GM18519 (cell line): ENCODE measurements around the gene MGAT4A.

Source experiments
- ATAC-seq: cut with Tn5 transposase; IDR thresholded peaks from one replicate; pipeline ENCODE4 v1.9.1; 2021; ENCODE audit warnings: mild to moderate bottlenecking, moderate library complexity; ENCODE audit not compliant: unreplicated experiment, low FRiP score

Gene MGAT4A

GRCh38 chr2:98704499-98705332 lies 26.2 kb downstream of the MGAT4A start:
- ATAC-seq = no peak

GRCh38 chr2:98703738-98704137 lies 27.2 kb downstream of the MGAT4A start:
- no peak for ATAC-seq

GRCh38 chr2:98702858-98703620 lies 27.9 kb downstream of the MGAT4A start:
- no peak for ATAC-seq

GRCh38 chr2:98702127-98702802 lies 28.7 kb downstream of the MGAT4A start:
- no peak for ATAC-seq

GRCh38 chr2:98701230-98701629 lies 29.7 kb downstream of the MGAT4A start:
- no peak for ATAC-seq

- ATAC-seq = no peak
Observed at GRCh38 chr2:98698896-98699295, 32.0 kb downstream of the MGAT4A start.

- ATAC-seq = no peak
Observed at GRCh38 chr2:98697651-98698337, 33.1 kb downstream of the MGAT4A start.

GRCh38 chr2:98696200-98696599 lies 34.7 kb downstream of the MGAT4A start:
- no peak for ATAC-seq

- ATAC-seq = no peak
Observed at GRCh38 chr2:98695255-98695654, 35.7 kb downstream of the MGAT4A start.

- no peak for ATAC-seq
Observed at GRCh38 chr2:98693477-98693876, 37.5 kb downstream of the MGAT4A start.

GRCh38 chr2:98692090-98693054 lies 38.6 kb downstream of the MGAT4A start:
- ATAC-seq = no peak

GRCh38 chr2:98691303-98691702 lies 39.6 kb downstream of the MGAT4A start:
- ATAC-seq = no peak

- ATAC-seq = no peak
Observed at GRCh38 chr2:98685930-98686887, 44.7 kb downstream of the MGAT4A start.

- no peak for ATAC-seq
Observed at GRCh38 chr2:98683728-98684127, 47.2 kb downstream of the MGAT4A start.

- no peak for ATAC-seq
Observed at GRCh38 chr2:98676742-98677141, 54.2 kb downstream of the MGAT4A start.

GRCh38 chr2:98674233-98674964 lies 56.5 kb downstream of the MGAT4A start:
- no peak for ATAC-seq

GRCh38 chr2:98669675-98670074 lies 61.3 kb downstream of the MGAT4A start:
- ATAC-seq = no peak

- ATAC-seq = no peak
Observed at GRCh38 chr2:98665677-98666076, 65.3 kb downstream of the MGAT4A start.
